ENCODE data around the gene TMEM179.
"Not testable (repeated sequence)": the region's sequence is repeated elsewhere in the genome, so short reads cannot be mapped to it uniquely, and the experiment has no call there.

TMEM179 gene

DNA sequence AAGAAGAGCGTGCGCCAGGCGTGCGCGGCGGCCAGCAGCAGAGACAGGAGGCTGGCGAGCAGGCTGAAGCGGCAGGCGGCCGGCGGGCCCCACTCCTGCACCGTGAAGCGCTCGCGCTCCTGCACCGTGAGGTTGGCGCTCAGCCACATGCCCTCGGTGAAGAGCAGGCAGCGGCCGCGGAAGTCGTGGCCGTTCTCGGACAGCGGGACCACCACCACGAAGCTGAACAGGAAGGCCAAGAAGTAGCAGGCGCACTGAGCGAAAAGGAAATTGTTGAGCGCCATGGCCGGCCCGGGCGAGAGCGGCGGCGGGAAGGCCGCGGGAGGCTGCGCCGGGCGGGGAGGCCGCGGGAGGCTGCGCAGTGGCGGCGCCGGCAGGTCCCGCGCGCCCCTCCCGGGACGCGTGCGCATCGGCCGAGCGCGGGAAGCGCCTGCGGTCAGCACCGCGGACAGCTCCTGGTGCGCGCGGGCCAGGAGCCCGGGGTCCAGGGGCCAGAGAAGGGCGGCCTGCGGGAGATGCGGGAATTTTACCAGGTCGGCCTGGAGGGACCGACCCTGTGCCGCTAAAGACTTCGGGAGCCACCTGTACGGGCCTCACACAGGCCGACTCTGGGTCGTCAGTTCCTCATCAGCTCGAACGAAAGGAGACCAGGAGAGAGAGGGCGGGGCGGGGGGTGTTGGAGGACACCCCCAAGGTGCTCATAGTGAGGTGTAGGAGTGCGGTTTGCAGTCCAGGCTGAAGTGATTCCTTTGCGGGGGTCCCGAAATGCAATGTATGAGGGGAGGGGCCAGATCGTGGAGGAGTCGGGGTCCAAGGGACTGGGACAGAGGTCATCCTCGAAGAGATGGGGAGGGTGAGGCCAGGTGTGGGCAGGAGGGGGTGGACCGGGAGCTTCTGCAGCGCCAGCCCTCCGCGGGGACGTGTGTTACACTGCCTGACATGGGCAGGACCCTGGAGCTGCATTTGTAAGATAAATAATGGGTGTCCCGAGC lies at the start of gene TMEM179:
TSS of gene TMEM179 (minus strand) at position 315 of the 992 bp plus-strand sequence. CDS start at position 284, 31 bp downstream.
- TF ChIP-seq, protein P1, sequence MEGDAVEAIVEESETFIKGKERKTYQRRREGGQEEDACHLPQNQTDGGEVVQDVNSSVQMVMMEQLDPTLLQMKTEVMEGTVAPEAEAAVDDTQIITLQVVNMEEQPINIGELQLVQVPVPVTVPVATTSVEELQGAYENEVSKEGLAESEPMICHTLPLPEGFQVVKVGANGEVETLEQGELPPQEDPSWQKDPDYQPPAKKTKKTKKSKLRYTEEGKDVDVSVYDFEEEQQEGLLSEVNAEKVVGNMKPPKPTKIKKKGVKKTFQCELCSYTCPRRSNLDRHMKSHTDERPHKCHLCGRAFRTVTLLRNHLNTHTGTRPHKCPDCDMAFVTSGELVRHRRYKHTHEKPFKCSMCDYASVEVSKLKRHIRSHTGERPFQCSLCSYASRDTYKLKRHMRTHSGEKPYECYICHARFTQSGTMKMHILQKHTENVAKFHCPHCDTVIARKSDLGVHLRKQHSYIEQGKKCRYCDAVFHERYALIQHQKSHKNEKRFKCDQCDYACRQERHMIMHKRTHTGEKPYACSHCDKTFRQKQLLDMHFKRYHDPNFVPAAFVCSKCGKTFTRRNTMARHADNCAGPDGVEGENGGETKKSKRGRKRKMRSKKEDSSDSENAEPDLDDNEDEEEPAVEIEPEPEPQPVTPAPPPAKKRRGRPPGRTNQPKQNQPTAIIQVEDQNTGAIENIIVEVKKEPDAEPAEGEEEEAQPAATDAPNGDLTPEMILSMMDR (conservative IDR thresholded peaks at IDR 0.05; ENCODE audit: low read depth, low read length): no peak
- H3K4me3 ChIP-seq (ENCODE audit: low read depth, low read length): no peak within 1 kb of the TSS
- DNase-seq (ENCODE audit: low read depth): peak; percentile 16

DNA sequence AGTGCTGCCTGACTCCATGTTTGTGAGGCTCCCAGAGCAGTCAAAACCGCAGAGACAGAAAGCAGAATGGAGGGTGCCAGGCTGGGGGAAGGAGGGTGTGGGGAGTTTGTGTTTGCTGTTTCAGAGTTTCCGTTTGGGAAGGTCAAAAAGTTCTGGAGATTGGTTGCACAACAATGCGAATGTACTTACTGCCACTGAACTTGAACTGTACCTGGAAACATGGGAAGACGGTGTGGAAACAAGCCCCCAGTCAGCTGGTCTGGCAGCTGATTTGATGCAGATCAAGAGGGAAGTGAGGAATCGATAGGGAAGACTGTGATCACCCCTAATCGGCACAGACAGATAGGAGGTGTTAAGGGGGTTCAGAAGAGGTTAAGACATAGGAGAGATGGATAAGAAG lies 49.5 kb upstream of the TMEM179 start:
- DNase-seq (ENCODE audit: low read depth): no peak
- TF ChIP-seq, protein P1 (conservative IDR thresholded peaks at IDR 0.05; ENCODE audit: low read depth, low read length): no peak

DNA sequence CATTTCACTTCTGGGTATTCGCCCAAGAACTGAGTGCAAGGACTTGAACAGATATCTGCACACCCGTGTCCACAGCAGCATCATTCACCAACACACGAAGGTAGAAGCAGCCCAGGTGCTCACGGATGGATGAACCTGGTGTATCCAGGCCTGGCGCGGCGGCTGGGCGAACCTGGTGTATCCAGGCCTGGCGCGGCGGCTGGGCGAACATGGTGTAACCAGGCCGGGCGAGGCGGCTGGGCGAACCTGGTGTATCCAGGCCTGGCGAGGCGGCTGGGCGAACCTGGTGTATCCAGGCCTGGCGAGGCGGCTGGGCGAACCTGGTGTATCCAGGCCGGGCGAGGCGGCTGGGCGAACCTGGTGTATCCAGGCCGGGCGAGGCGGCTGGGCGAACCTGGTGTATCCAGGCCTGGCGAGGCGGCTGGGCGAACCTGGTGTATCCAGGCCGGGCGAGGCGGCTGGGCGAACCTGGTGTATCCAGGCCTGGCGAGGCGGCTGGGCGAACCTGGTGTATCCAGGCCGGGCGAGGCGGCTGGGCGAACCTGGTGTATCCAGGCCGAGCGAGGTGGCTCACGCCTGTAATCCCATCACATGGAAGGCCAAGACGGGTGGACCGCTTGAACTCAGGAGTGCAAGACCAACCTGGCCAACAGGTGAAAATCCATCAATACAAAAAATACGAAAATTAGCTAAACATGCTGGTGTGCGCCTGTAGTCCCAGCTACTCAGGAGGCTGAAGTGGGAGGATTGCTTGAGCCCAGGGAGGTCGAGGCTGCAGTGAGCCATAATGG lies 48.8 kb upstream of the TMEM179 start:
- not testable (repeated sequence) for H3K4me3 ChIP-seq (ENCODE audit: low read depth, low read length); DNase-seq (ENCODE audit: low read depth)

More for the DNA sequence above, 49.5 kb upstream of the TMEM179 start:
- no peak overlapping the region for H3K4me3 ChIP-seq (ENCODE audit: low read depth, low read length)

DNA sequence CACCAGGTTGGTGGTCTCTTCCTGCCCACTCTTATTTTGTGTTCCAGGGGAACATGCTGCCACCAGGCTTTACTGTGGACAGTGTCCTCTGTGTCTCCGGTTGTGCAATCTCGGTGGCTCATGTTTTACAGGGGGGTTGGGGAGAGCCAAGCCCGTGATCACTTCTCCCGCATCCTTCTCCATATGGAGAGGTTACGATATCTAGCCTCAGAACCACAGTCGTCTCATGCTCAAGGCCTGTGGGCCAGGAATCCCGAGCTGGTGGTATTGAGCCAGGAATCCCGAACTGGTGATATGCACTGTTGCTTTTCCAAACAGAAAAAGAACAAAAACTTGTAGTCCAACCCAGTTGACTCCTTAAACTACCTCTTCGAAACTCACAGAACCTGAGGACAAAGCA lies 47.8 kb upstream of the TMEM179 start:
- TF ChIP-seq, protein P1 (conservative IDR thresholded peaks at IDR 0.05; ENCODE audit: low read depth, low read length): no peak
- no peak overlapping the region for H3K4me3 ChIP-seq (ENCODE audit: low read depth, low read length)
- DNase-seq (ENCODE audit: low read depth): no peak

DNA sequence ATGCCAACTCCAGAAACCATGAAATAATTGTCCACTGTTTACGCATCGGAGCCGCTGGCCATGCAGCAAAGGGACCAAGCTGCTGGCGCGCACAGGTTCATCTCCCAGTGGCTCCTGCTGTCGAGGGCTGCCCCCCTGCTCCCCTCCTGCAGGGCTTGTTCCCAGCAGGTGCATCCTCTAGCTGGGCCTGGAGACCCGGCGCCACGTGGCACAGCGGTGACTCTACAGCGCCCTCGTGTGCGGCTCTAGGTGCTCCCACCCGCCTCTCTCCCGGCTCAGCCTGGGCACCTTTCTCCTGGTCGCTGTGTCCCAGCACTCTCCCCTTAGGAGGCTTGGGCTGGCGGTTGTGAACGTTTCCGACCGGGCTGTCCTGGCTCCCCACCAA lies 47.3 kb upstream of the TMEM179 start:
- no peak for DNase-seq (ENCODE audit: low read depth)
- TF ChIP-seq, protein P1 (conservative IDR thresholded peaks at IDR 0.05; ENCODE audit: low read depth, low read length): no peak
- H3K4me3 ChIP-seq (ENCODE audit: low read depth, low read length): no peak overlapping the region

DNA sequence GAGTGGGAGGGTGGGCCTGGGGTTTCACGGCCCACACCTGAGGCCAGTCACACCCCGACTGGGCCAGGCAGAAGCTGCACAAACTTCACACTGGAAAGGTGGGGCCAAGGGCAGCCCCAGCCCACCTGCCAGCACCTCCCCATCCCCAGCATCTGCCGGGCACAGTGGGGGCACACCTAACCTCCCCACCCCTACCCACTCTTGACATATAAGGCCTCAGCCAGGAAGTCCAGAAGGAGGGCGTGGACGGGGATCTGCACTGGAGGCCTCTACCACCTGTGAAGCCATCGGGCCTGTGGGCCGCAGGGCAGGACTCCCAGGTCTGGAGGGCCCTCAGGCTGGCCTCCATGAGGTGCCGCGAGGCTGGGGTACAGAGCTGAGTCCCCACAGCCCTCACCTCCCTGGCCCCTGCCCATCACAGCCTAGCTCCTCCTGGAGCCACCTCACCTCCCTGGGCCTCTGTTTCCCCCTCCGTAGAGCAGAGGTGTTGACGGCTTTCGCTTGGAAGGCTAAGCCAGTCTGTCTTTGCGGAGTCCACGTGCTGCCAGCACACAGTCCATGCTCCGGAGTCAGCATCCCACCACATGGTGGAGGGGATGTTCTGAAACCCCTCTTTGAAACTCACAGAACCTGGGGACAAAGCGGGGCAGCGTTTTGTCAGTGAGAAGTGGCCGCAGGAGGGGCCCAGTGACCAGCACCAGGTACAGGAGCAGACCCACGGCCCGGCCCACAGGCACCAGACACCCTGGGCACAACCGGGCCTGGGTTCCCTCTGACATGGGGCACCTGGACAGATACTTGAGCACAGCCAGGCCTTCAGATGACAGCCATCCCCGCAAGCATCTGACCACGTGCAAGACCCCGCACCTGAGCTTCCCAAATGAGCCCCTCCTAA lies 46.7 kb upstream of the TMEM179 start:
- TF ChIP-seq, protein P1 (conservative IDR thresholded peaks at IDR 0.05; ENCODE audit: low read depth, low read length): no peak
- no peak for DNase-seq (ENCODE audit: low read depth)
- H3K4me3 ChIP-seq (ENCODE audit: low read depth, low read length): no peak overlapping the region
